CD14-positive monocyte (primary cell): Measurements from ENCODE around the gene GAPDHS. TPM values are rescaled to one million over a fixed set of nuclear protein-coding genes. Genes with fewer than 3 reads are reported as not detected.
A peak's percentile ranks its signal among the peaks of the same experiment; 100 is the strongest.

ENCODE experiments used
- DNase-seq, 3 donors: peaks; one replicate each; pipeline ENCODE4 v3.0.0-alpha.2; 2011 to 2022
- H2AFZ ChIP-seq: 2 replicates; pipeline ENCODE4 v1.6.0; 2012; ENCODE audit warnings: mild to moderate bottlenecking, low read depth, low read length, inconsistent platforms; ENCODE audit not compliant: insufficient read depth, poor library complexity, severe bottlenecking
- H3K27ac ChIP-seq, 2 donors: 1 replicate in 1 of 2; 2 replicates in 1 of 2; pipeline ENCODE4 v1.5.1; 2012 to 2013; ENCODE audit warnings: low read length in 2 of 2, control low read depth in 1 of 2, inconsistent platforms in 1 of 2, low read depth in 1 of 2, mild to moderate bottlenecking in 1 of 2
- H3K27me3 ChIP-seq, 2 donors: one replicate each; pipeline versions ENCODE4 v1.6.0 to v1.6.1; 2011 to 2013; ENCODE audit warnings: low read length in 2 of 2; ENCODE audit not compliant: control insufficient read depth in 2 of 2, insufficient read depth in 2 of 2
- H3K36me3 ChIP-seq, 2 donors: replicated peaks in 1 of 2; 1 replicate in 1 of 2; 2 replicates in 1 of 2; pipeline versions ENCODE4 v1.5.1 to v1.6.1; 2012 to 2013; ENCODE audit warnings: low read length in 2 of 2, control low read depth in 1 of 2, inconsistent platforms in 1 of 2, mild to moderate bottlenecking in 1 of 2; ENCODE audit not compliant: insufficient read depth in 2 of 2, control insufficient read depth in 1 of 2
- H3K4me1 ChIP-seq, 2 donors: 1 replicate in 1 of 2; 2 replicates in 1 of 2; pipeline versions ENCODE4 v1.5.1 to v1.6.1; 2012 to 2013; ENCODE audit warnings: low read length in 2 of 2, control low read depth in 1 of 2, inconsistent platforms in 1 of 2, mild to moderate bottlenecking in 1 of 2, moderate library complexity in 1 of 2; ENCODE audit not compliant: insufficient read depth in 2 of 2, control insufficient read depth in 1 of 2
- H3K4me2 ChIP-seq: replicated peaks from 2 replicates; pipeline ENCODE3; 2012; ENCODE audit warnings: low read length, moderate library complexity, mild to moderate bottlenecking; ENCODE audit not compliant: poor library complexity, severe bottlenecking; ENCODE audit errors: extremely low read depth
- H3K4me3 ChIP-seq, 3 experiments: fragments of 200-600 bp in 1 of 3; sonication (generic) in 1 of 3; replicated peaks in 1 of 3; 1 replicate in 2 of 3; 2 replicates in 1 of 3; pipeline ENCODE4 v1.5.1; 2011 to 2013; ENCODE audit warnings: low read length in 3 of 3, mild to moderate bottlenecking in 3 of 3, control low read depth in 2 of 3, low read depth in 2 of 3, inconsistent platforms in 1 of 3, moderate library complexity in 1 of 3
- H3K79me2 ChIP-seq: 2 replicates; pipeline ENCODE4 v1.6.0; 2012; ENCODE audit warnings: mild to moderate bottlenecking, control low read depth, inconsistent platforms, low read length, moderate library complexity; ENCODE audit not compliant: insufficient read depth
- H3K9ac ChIP-seq: 2 replicates; pipeline ENCODE4 v1.6.0; 2017; ENCODE audit warnings: low read length, mild to moderate bottlenecking; ENCODE audit not compliant: insufficient read depth, poor library complexity, severe bottlenecking
- H3K9me3 ChIP-seq, 2 donors: replicated peaks in 1 of 2; 1 replicate in 1 of 2; 2 replicates in 1 of 2; pipeline versions ENCODE4 v1.5.1 to v1.6.1; 2012 to 2013; ENCODE audit warnings: low read length in 2 of 2, control low read depth in 1 of 2; ENCODE audit not compliant: control insufficient read depth in 1 of 2, insufficient read depth in 1 of 2
- H4K20me1 ChIP-seq: 2 replicates; pipeline ENCODE4 v1.6.0; 2012; ENCODE audit warnings: mild to moderate bottlenecking, low read length, control low read depth, moderate library complexity; ENCODE audit not compliant: insufficient read depth
- H3K27ac Mint-ChIP-seq, 7 donors: one replicate each; pipeline ENCODE4 v1.8.0; 2020; ENCODE audit warnings: mild to moderate bottlenecking in 7 of 7, mixed read lengths in 7 of 7, moderate library complexity in 6 of 7, inconsistent platforms in 2 of 7
- H3K27me3 Mint-ChIP-seq, 3 donors: one replicate each; pipeline ENCODE4 v1.8.0; 2021 to 2022; ENCODE audit warnings: low read depth in 3 of 3, mild to moderate bottlenecking in 3 of 3, mixed read lengths in 3 of 3, moderate library complexity in 3 of 3, inconsistent platforms in 1 of 3
- H3K36me3 Mint-ChIP-seq, 2 donors: one replicate each; pipeline ENCODE4 v1.8.0; 2020; ENCODE audit warnings: mixed read lengths in 2 of 2, inconsistent platforms in 1 of 2, mild to moderate bottlenecking in 1 of 2
- H3K4me1 Mint-ChIP-seq: one replicate; pipeline ENCODE4 v1.8.0; 2020; ENCODE audit warnings: mild to moderate bottlenecking, mixed read lengths
- H3K4me3 Mint-ChIP-seq, 2 donors: one replicate each; pipeline ENCODE4 v1.8.0; 2020; ENCODE audit warnings: mild to moderate bottlenecking in 2 of 2, mixed read lengths in 2 of 2, moderate library complexity in 1 of 2
- H3K9me3 Mint-ChIP-seq, 7 donors: one replicate each; pipeline ENCODE4 v1.8.0; 2020 to 2022; ENCODE audit warnings: mixed read lengths in 7 of 7, mild to moderate bottlenecking in 6 of 7, moderate library complexity in 6 of 7, inconsistent platforms in 2 of 7
- CTCF ChIP-seq: fragments of 200-600 bp; IDR thresholded peaks from one replicate; pipeline ENCODE4 v1.8.0; 2022; ENCODE audit warnings: antibody characterized with exemption, mild to moderate bottlenecking
- WGBS: methylation state at CpG from one replicate; pipeline ENCODE4 v1.1.5; 2013; ENCODE audit warnings: missing lambda C conversion rate; ENCODE audit not compliant: insufficient coverage; 5-methylcytosine and 5-hydroxymethylcytosine counted together
- intact Hi-C, 2 donors: fragments of 100-400 bp; cut with micrococcal nuclease; formaldehyde crosslinking; loops; one replicate each; pipeline versions ENCODE4 v1.15.0 to v1.15.1; 2023
- polyA plus RNA-seq, 3 donors: library from polyadenylated mRNA; depleted of rRNA in 1 of 3; unstranded in 2 of 3; stranded (reverse) in 1 of 3; fragments of 300-500 nt in 2 of 3; fragments of >200 nt in 1 of 3; fragmentation: Illumina TruSeq in 2 of 3; gene quantifications; 1 replicate in 2 of 3; 2 replicates in 1 of 3; pipeline ENCODE4 v1.2.3, GENCODE V29; 2012 to 2021

GAPDHS gene
- polyA plus RNA-seq, 3 donors: not detected

DNA sequence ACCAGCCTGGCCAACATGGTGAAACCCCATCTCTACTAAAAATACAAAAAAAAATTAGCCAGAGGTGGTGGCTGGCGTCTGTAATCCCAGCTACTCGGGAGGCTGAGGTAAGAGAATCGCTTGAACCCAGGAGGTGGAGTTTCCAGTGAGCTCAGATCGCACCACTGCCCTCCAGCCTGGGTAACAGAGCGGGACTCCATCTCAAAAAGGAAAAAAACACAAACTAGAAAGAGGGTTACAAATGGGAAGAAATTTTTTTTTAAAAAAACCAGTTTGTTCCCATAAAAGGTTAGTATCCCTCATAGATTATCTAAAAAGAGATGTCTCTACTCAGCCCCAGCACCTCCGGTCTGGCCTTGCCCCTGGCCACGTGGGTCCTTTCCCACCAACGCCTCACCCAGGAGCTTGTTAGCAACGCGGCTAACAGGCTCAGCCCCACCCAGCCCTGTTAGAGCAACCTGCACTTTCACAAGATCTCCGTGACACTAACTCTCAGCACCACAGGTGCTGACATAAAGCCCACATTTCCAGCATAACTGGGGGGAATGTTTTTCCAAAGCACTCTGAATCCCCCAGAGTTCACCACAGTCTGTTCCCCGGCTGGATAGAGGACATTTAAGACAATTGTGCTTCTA, 24.1 kb upstream of the GAPDHS start:
- Histone ChIP-seq H3K9me3 (no peaks in the 10 kb centered on the region), H3K4me1 (peaks cover 0 to 4% of the 10 kb centered on the region in 2 donors), H3K79me2 (no peaks in the 10 kb centered on the region), H4K20me1 (no peaks in the 10 kb centered on the region), H3K9ac (no peak overlapping the region), H3K27me3 (peaks cover 18 to 47% of the 10 kb centered on the region in 2 donors), H3K4me2 (no peak overlapping the region), H3K27ac (no peak overlapping the region), H3K4me3 (no peak overlapping the region), H2AFZ (no peak overlapping the region), H3K36me3 (no peaks in the 10 kb centered on the region)
- no peak for TF ChIP-seq CTCF
- H3K9me3 Mint-ChIP-seq: peaks cover 0 to 2% (median 0%) of the 10 kb centered on the region in 7 donors
- intact Hi-C loops: no loop called here
- H3K27me3 Mint-ChIP-seq: peaks cover 56 to 73% (median 64%) of the 10 kb centered on the region in 3 donors
- peaks cover 7% of the 10 kb centered on the region for H3K4me1 Mint-ChIP-seq
- H3K4me3 Mint-ChIP-seq: peak overlapping the region in 1 of 2 donors; percentile 71
- DNase-seq: no peak
- H3K27ac Mint-ChIP-seq: peak overlapping the region in 1 of 7 donors; percentile 25
- peaks cover 0 to 1% of the 10 kb centered on the region in 2 donors for H3K36me3 Mint-ChIP-seq
- 29% methylated on average over 7 of the region's 12 CpGs for WGBS

GRCh38 chr19:35509861-35510625, 23.2 kb upstream of the GAPDHS start:
- no peaks in the 10 kb centered on the region for H3K9me3 ChIP-seq
- H3K9me3 Mint-ChIP-seq: peaks cover 0 to 2% (median 0%) of the 10 kb centered on the region in 7 donors
- no peak overlapping the region for H3K4me3 ChIP-seq
- no peak overlapping the region for H3K4me2 ChIP-seq
- H4K20me1 ChIP-seq: no peaks in the 10 kb centered on the region
- peaks cover 0 to 1% of the 10 kb centered on the region in 2 donors for H3K36me3 Mint-ChIP-seq
- no peak overlapping the region for H3K27ac ChIP-seq
- H3K4me1 ChIP-seq: peaks cover 0 to 4% of the 10 kb centered on the region in 2 donors
- no peaks in the 10 kb centered on the region for H3K36me3 ChIP-seq
- H3K27me3 Mint-ChIP-seq: peaks cover 55 to 72% (median 63%) of the 10 kb centered on the region in 3 donors
- no peak overlapping the region for H3K27ac Mint-ChIP-seq
- WGBS: under 1% methylated on average over 34 of the region's 39 CpGs
- no peaks in the 10 kb centered on the region for H3K79me2 ChIP-seq
- peak overlapping the region in 1 of 2 donors; percentile 71 for H3K4me3 Mint-ChIP-seq
- peak; percentile 42 to 60 (median 58) for DNase-seq
- no peak overlapping the region for H2AFZ ChIP-seq
- H3K27me3 ChIP-seq: peaks cover 18 to 48% of the 10 kb centered on the region in 2 donors
- intact Hi-C loops: loop anchor here (2.0 kb wide), 1 partner anchor 207 kb away; no protein-coding TSS in a partner anchor
- TF ChIP-seq CTCF: peak; percentile 98
- peaks cover 7% of the 10 kb centered on the region for H3K4me1 Mint-ChIP-seq
- H3K9ac ChIP-seq: no peak overlapping the region
